GM19025 (cell line): ENCODE measurements around the gene ABCB10.
"Not testable (repeated sequence)": the region's sequence is repeated elsewhere in the genome, so short reads cannot be mapped to it uniquely, and the experiment has no call there.

Experiments
- ATAC-seq: cut with Tn5 transposase; IDR thresholded peaks from one replicate; pipeline ENCODE4 v1.9.1; 2021; ENCODE audit warnings: mild to moderate bottlenecking, low read depth, moderate library complexity; ENCODE audit not compliant: unreplicated experiment

Gene ABCB10

DNA sequence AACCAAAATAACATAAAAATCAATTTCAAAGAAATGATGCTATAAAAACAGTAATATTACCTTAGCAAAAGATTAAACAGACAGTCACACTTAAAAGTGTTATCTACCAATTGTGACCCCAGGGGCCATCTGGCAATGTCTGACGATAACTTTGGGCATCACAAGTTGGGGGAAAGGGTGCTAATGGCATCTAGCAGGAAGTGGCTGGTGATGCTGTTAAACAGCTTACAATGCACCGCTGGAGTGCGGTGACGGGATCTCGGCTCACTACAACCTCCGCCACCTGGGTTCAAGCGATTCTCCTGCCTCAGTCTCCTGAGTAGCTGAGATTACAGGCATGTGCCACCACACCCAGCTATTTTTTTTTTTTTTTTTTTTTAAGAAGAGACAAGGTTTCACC is 78.0 kb downstream of the ABCB10 start:
- no peak for ATAC-seq

DNA sequence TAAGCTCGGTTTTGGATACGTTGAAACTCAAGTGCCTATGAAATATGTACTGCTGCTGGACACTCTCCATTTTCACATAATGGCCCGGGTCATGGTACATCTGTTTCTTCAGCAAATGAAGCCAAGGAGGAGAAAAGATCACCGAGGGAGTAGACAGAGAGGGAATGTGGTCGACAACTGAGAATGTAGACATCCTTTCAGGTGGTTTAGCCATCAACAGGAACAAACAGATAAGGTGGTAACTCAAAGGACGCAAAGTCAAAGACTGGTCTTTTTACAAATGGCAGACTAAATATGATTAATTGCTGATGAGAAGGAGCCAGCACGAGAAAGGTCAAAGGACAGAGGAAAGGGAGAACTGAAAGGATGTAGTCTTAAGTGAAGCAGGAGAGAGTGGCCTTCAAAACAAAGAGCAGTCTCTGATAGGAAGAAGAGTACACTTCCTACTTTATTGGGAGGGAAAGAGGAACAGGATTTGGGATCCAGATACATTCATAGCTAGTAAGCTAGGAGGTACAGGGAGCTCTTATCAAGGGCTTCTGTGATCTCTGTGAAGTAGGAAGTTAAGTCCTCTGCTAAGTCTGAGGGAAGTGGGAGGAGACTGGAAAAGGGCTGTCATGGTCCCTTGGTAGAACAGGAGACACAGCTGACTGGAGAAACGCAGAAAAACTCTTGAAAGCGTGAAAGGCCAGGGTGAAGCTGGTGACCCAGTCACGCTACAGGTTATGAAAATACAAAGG is 78.7 kb downstream of the ABCB10 start:
- peak; percentile 52 for ATAC-seq

DNA sequence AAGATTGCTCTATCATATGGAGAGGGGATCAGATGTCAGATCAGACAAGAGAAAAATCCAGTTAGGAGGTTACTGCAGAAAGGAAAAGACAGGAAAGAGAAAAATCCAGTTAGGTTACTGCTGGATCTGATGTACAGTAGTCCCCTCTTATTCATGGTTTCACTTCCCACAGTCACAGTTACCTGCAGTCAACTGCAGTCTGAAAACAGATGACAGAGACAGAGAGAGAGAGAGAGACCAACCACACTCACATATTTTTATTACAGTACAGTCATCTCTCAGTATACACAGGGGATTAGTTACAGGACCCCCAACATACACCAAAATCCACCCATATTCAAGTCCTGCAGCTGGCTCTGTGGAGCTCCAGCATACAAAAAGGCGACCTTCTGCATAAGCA is 79.7 kb downstream of the ABCB10 start:
- ATAC-seq: peak; percentile 68

DNA sequence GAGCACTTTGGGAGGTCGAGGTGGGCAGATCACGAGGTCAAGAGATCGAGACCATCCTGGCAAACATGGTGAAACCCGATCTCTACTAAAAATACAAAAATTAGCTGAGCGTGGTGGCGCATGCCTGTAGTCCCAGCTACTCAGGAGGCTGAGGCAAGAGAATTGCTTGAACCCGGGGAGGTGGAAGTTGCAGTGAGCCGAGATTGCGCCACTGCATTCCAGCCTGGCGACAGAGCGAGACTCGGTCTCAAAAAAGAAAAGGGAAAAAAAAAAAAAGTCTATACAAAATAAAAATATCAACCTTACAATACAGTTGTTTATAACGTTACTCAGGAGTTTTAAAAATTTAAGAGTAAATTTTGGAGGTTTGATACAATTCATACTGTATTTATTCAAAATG is 82.6 kb downstream of the ABCB10 start:
- ATAC-seq: not testable (repeated sequence)

DNA sequence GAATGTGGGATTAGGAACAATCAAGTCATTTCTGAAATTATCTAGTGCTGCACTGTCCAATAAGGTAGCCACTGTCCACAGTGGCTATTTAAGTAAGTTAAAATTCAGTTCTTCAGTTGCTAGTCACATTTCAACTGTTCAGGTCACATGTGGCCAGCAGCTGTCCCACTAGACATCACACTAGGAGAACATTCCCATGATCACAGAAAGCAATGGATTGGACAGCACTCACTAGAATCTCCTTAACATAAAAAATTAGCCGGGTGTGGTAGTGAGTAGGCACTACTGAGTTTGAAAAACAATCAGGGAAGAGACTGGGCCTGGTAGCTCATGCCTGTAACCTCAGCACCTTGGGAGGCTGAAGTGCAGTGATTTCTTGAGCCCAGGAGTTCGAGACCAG is 84.0 kb downstream of the ABCB10 start:
- no peak for ATAC-seq

DNA sequence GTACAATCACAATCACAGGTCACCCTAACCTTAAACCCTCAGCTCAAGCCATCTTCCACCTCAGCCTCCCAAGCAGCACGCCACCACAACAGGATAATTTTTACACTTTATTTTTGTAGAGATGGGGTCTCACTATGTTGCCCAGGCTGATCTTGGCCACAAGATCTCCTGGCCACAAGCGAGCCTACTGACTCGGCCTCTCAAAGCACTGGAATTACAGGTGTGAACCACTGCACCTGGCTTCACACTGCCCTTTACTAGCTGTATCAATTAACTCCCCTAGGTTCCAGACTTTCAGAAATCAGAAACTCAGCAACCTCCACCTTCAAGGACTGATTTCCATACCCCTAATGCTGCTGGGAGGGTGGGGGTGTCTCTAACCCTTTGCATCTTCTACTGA is 87.3 kb downstream of the ABCB10 start:
- ATAC-seq: no peak

DNA sequence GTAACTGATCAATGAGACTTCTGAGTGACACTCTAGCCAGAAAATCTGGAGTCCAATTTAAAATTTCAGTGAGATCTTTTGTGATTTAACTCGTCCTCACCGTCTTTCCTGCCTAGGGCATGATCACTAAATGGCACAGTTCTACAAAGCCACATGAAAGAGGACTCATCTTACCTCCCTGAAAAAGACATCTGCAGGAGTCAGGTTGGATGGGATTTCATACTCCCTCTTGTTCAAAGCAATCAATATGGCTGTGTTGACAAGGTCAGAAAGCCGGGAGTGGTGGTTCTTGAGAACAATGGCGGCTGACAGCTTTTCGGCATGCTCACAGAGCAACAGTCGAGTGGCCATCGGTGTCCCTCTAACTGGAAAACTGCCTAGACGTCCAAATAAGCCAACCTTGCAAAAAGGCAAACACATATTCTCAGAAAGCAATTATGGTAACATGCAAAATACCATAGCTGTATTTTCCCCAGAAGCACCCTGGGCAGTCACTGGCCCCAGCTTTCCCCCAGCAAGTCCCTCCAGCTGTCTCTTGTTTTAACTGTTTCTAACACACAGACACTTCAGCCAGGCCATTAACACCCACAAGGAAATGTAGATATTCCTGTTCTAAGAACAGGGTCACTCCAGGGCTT is 88.0 kb downstream of the ABCB10 start:
- ATAC-seq: no peak

DNA sequence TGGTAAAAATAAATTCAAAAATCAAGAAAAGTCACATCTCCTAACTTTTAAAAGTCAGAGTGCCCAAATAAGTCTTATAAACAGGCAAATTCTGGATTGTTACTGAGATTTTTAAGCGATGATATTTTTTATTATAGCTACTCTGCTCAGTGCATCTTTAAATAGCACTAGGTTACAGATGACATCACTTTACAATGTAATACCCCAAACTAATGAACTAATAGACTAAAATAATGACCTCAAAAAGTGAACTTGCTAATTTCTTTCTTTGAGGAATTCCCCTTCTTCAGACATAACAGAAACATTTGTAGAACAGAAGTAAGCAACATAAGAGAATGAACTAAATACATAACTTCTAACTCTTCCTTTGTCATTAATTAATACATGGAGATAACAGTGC is 91.6 kb downstream of the ABCB10 start:
- ATAC-seq: no peak
